Stimulated activated CD4-positive, alpha-beta T cell treated with anti-CD3 and anti-CD28 coated beads, Interleukin-15, amount 100 ng/mL, for 24 hours (primary cell): ENCODE measurements around the gene SMG6.

Experiments used
- DNase-seq: peaks from one replicate; pipeline ENCODE4 v3.0.0-alpha.2; 2020

SMG6 gene

GRCh38 chr17:2197271-2197670 lies 106.3 kb downstream of the SMG6 start:
- DNase-seq, result no peak

- peak; percentile 77 for DNase-seq
Observed at GRCh38 chr17:2195729-2196128, 107.9 kb downstream of the SMG6 start.

GRCh38 chr17:2194889-2195335 lies 108.7 kb downstream of the SMG6 start:
- DNase-seq, result no peak

- peak; percentile 71 for DNase-seq
Observed at GRCh38 chr17:2192367-2193057, 111.1 kb downstream of the SMG6 start.

- no peak for DNase-seq
Observed at GRCh38 chr17:2191785-2192184, 111.8 kb downstream of the SMG6 start.

GRCh38 chr17:2191227-2191626 lies 112.4 kb downstream of the SMG6 start:
- DNase-seq, result no peak

GRCh38 chr17:2190014-2190413 lies 113.6 kb downstream of the SMG6 start:
- DNase-seq, result no peak

GRCh38 chr17:2188971-2189630 lies 114.5 kb downstream of the SMG6 start:
- DNase-seq, result no peak

- no peak for DNase-seq
Observed at GRCh38 chr17:2187758-2188157, 115.8 kb downstream of the SMG6 start.

GRCh38 chr17:2186937-2187336 lies 116.6 kb downstream of the SMG6 start:
- no peak for DNase-seq

- no peak for DNase-seq
Observed at GRCh38 chr17:2184993-2185931, 118.3 kb downstream of the SMG6 start.

- no peak for DNase-seq
Observed at GRCh38 chr17:2183346-2183745, 120.2 kb downstream of the SMG6 start.

- no peak for DNase-seq
Observed at GRCh38 chr17:2181897-2182448, 121.6 kb downstream of the SMG6 start.

GRCh38 chr17:2181206-2181896 lies 122.2 kb downstream of the SMG6 start:
- no peak for DNase-seq

- DNase-seq, result no peak
Observed at GRCh38 chr17:2180768-2181167, 122.8 kb downstream of the SMG6 start.

- no peak for DNase-seq
Observed at GRCh38 chr17:2179615-2180295, 123.8 kb downstream of the SMG6 start.

GRCh38 chr17:2178798-2179501 lies 124.6 kb downstream of the SMG6 start:
- DNase-seq, result no peak

GRCh38 chr17:2177235-2177811 lies 126.3 kb downstream of the SMG6 start:
- DNase-seq, result no peak

GRCh38 chr17:2176499-2177169 lies 127.0 kb downstream of the SMG6 start:
- no peak for DNase-seq

- no peak for DNase-seq
Observed at GRCh38 chr17:2175294-2175628, 128.3 kb downstream of the SMG6 start.
